22Rv1 (cell line): ENCODE data around the gene RNF150.

Source experiments
- CTCF ChIP-seq: fragments of 450-650 bp; IDR thresholded peaks from 2 replicates; pipeline ENCODE4 v1.5.1; 2017; ENCODE audit warnings: mild to moderate bottlenecking
- ZFX ChIP-seq: fragments of 450-650 bp; IDR thresholded peaks from 2 replicates; pipeline ENCODE4 v1.6.1; 2017; ENCODE audit warnings: antibody characterized with exemption, borderline replicate concordance

- no peak for TF ChIP-seq CTCF
- no peak for TF ChIP-seq ZFX
Measured at GRCh38 chr4:141174457-141174856, 41.2 kb upstream of the RNF150 start.
